T-helper 2 cell treated with Interferon-gamma antibody and Interleukin-4, amounts not matched to agents 100 ng/mL and 5 ng/mL, for 36 hours (primary cell): ENCODE results near the gene EGFL6. TPM values are rescaled to one million over a fixed set of nuclear protein-coding genes. Genes with fewer than 3 reads are reported as not detected.

ENCODE experiments used
- intact Hi-C: fragments of 100-400 bp; cut with micrococcal nuclease; formaldehyde crosslinking; loops from one replicate; pipeline ENCODE4 v1.15.1; 2023
- total RNA-seq: library from RNA; stranded (reverse); gene quantifications from 2 replicates; pipeline ENCODE4 v1.2.3, GENCODE V29; 2022

EGFL6 gene, protein sequence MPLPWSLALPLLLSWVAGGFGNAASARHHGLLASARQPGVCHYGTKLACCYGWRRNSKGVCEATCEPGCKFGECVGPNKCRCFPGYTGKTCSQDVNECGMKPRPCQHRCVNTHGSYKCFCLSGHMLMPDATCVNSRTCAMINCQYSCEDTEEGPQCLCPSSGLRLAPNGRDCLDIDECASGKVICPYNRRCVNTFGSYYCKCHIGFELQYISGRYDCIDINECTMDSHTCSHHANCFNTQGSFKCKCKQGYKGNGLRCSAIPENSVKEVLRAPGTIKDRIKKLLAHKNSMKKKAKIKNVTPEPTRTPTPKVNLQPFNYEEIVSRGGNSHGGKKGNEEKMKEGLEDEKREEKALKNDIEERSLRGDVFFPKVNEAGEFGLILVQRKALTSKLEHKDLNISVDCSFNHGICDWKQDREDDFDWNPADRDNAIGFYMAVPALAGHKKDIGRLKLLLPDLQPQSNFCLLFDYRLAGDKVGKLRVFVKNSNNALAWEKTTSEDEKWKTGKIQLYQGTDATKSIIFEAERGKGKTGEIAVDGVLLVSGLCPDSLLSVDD
- total RNA-seq: 8.3 and 9.2 TPM in 2 replicates

DNA sequence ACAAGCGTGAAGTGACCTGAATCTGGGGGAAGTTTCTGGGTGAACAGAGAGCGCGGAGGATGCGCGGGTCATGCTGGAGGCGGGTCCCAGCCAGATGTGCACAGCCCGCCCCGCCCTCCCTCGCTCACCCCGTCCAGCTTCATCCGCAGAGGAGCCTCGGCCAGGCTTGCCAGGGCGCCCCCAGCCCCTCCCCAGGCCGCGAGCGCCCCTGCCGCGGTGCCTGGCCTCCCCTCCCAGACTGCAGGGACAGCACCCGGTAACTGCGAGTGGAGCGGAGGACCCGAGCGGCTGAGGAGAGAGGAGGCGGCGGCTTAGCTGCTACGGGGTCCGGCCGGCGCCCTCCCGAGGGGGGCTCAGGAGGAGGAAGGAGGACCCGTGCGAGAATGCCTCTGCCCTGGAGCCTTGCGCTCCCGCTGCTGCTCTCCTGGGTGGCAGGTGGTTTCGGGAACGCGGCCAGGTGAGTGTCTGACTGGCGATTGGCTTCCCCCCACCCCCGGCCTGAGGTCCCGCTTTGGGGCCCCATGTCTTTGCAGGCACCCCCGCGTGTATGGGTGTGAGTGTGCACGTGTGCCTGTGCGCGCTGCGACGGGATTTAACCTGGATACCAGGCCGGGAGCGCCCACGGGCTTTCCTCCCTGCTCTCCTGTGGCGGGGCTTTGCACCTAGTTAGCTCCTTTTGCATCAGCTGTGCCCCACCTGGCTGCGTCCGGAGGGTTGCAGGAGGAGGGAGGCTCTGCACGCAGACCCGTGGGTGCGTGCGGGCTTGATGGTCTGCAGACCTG, at the start of gene EGFL6:
EGFL6 (plus strand) TSS at position 123 of the 782 bp plus-strand sequence; CDS start at position 384, 261 bp downstream.
- intact Hi-C loops: loop anchor here (2.0 kb wide), 1 partner anchor 83 kb away; the partner anchor contains the start of gene TCEANC

DNA sequence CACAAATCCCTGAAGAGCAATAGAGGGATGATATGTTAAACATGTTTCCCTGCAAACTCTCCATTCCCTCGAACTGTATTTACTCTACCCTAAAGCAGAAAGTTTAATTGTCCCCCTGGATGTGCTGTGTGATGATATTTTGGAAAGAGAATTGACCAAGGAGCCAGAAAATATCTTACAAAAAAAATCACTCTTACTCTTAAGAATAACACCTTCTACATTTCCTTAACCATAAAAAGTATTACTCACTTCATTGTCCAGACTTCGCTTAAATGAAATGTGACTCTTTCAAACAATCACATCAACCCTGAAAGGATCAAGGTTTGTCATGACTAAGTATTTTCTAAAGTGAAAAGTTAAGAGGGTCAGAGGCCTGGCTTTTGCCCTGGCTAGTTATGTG, 49.0 kb upstream of the EGFL6 start:
- intact Hi-C loops: no loop called here

DNA sequence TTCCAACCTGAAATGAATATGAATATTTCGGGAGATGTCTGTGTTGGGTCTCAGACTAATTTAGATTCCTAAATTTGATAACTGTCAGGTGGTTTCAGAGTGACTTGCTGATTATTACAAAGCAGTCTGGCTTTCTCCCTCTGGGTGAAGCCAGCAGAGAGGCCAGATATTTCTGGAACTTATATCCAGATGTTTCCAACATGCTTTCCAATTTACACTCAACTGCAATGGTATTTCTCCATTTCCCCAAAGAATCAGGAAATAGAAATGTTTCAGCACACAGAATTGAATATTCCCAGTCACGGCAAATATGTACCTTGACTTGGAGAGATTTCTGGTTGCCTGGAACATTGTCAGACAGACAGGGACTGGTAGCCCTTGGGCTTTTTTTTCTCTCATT, 48.5 kb upstream of the EGFL6 start:
- intact Hi-C loops: no loop called here

DNA sequence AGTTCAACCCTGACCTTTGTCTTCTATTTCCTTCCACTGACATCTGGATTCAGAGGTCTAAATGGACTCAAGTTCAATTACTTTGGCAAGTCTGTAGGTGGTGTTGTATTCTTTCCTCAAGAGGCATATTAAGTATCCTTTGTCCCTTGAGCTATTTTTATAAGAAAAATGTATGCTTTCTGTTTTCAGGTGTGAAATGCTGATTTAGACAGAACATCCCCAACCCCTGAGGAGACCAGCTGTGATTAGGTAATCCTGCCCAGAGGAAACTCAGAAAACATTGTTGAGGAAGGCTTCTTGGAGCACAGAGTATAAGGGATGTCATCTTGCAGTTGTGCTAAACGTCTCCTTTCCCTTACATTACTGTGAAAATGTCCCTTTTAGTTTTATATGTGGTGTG, 46.6 kb upstream of the EGFL6 start:
- intact Hi-C loops: no loop called here

DNA sequence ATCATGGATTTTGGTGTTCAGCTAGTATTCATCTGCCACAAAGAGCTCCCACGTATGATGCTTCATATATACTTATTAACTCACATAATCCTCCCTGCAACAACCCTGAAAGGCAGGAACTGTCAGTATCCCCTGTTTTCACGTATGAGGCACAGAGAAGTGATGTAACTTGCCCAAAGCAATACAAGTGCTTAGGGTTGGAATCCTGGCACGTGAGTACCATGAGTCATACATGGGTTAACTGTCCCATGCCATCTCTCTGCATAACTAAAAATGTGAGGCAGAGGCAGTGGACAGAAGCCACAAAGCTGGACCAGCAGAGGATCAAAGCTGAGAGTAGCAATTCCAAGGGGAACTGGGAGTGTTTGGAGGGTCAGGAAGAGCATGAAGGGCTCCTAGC, 35.7 kb upstream of the EGFL6 start:
- intact Hi-C loops: no loop called here

DNA sequence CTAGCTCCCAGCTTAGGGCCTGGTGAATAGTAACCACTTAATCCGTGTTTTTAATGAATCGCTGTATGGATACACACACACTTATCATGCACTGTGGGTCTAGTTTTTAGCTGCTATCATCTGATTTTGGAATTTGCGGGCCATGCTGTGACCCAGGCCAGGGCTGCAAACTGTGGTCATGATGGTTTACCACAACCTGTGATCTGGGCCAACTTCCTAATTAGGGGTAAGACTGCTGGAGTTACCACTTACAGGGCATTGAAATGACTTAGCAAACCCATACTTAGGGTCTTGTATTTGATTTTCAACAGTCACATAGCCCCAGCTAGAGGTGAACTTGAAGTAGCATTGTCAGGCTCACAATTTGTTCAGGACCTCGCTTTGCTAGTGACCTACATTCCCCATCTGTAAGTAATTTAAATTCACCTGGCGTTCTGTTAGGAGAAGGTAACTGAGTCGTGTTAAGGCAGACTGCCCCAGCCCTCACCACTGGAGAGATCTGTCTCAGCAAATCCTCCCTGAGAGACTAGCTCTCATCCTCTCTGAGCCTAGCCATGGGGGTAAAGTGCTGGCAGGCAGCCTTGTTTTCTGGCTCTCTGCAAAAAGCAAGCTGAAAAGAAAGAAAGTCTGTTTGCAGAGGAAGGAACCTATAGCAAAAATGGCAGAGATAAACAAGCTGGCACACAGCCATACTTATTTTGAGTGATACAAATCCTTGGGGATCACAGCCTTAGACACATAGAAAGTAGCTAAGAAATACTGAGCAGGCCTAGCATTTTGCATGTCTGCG, 33.8 kb upstream of the EGFL6 start:
- intact Hi-C loops: no loop called here

DNA sequence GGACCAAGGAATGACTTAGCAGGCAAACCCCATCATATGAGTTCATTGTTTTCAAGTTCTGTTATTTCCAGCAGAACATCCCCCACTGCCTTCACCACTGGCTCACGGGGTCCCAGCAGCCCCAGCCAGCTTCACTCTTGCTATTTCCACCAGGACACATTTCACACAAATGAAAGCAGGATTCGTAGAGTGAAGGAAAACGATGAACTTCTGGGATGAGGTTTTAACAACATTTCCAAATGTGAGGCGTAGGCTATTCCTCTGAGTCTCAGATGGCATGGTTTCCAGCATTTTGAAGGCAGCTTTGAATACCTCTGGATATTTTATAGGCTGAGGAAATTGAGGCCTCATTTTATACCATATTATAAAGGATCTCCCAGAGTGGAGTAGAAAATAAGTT, 32.9 kb upstream of the EGFL6 start:
- intact Hi-C loops: no loop called here

DNA sequence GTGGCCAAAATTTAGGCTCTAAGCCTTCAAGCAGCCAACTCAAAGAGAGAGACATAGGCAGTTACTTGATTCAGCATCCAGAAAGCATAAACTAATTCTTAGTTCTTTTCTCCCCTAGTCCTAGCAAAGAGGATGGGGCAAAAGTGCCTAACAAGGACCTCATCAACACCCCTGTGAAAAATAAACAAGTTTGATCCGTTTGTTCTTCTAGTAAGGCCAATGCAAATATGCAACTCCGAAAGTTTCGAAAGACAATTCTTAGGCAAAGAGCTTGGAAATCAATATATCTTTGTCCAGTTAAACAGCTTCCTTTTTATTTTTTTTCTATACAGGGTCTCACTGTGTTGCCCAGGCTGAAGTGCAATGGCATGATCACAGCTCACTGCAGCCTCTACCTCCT, 31.0 kb upstream of the EGFL6 start:
- intact Hi-C loops: no loop called here

DNA sequence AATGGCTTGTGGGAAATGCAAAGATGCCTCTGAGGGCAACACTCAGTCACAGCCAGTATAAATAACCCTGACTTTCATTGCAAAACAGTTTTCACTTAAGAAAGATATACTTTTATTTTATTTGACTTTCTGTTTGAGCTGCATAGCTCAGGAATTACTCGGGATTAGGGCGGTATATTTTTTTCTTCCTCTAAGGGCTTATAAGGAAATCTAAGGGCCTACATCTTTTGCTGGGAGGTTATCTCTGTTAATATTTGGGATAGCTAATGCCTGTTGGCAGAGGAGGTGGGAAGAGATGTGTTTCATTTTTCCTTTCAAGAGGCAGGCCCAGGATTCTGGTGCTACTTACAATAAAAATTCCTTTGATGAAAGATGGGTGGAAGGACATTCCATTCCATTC, 28.8 kb upstream of the EGFL6 start:
- intact Hi-C loops: no loop called here

DNA sequence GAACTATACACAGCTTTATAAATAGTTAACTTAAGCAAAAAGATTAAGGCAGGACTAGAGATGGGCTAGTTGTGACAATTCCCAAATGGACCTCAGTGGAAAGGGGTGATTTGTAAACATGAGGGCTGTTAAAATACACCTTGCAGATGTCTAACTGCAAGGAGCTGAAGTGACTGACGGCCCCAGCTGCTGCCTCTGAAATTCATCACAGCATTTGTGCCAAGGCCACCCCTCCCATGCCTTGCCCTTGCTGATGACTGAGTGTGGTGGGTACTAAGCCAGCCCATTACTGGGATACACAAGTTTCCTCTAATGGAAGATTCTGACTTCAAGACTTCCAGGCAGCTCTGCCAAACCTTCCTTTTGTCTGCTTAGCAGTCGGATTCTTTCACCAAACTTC, 23.7 kb upstream of the EGFL6 start:
- intact Hi-C loops: no loop called here

DNA sequence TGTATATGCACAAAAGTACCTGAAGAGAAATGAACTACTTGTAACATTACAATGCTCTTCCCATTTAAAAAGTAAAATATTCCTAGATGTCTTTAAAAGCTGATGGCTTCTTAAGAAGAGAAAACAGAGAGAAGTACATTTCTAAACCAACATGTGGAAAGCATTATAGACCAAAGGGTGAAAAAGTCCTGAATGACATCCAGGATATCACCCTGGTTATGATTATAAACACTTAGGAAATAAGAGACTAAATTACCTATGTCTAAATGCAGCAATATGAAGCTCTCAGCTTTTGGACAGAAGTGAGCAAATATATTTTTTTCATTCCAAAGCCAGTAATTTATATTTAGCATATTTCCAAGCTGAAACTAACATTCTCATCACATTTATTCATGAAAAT, 21.7 kb upstream of the EGFL6 start:
- intact Hi-C loops: no loop called here

DNA sequence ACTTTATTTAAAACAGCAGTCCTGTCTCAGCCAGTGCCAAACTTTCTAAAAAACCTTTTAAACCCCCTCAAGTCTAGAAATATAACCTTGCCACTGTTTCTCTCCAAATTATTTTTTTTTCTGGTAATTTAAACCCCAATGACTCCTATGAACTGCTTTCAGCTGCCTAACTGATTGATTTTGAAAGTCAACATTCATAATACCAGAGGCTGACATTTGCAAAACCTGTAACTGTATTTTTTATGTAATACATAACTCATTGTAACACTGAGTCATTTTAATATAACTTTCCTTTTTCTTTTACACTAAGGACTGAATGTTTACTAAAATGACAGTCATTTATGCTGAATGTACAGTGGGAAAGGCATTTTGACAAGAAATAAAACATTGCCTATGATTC, 19.1 kb upstream of the EGFL6 start:
- intact Hi-C loops: no loop called here

DNA sequence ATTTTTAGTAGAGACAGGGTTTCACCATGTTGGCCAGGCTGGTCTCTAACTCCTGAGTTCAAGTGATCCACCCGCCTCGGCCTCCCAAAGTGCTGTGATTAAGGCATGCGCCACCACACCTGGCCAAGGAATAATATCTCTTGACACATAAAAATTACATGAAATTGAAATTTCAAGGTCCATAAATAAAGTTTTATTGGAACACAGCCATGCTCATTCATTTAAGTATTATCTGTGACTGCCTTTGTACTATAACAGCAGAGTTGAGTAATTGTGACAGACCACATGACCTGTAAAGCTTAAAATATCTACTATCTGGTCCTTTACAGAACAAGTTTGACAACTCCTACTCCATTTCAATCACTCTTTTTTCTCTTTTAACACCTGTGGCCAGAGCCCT, 17.8 kb upstream of the EGFL6 start:
- intact Hi-C loops: no loop called here

DNA sequence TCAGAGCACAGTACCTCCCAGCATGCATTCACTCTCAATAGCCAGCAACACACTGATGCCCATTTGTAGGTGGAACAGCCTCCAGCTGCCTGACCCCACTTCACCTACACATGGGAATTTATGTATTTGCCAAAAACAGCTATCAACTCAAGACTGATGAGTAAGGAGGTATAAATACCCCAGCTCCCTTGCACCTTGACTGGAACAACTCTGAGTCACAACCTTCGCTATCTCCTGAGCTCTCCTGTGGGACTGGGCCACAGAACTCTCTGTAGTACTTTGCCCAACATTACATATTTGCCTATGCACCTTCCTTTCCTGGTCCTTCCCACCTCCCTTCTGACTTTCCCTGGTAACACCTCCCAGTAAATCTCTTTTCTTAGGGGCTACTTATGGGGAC, 16.5 kb upstream of the EGFL6 start:
- intact Hi-C loops: no loop called here

DNA sequence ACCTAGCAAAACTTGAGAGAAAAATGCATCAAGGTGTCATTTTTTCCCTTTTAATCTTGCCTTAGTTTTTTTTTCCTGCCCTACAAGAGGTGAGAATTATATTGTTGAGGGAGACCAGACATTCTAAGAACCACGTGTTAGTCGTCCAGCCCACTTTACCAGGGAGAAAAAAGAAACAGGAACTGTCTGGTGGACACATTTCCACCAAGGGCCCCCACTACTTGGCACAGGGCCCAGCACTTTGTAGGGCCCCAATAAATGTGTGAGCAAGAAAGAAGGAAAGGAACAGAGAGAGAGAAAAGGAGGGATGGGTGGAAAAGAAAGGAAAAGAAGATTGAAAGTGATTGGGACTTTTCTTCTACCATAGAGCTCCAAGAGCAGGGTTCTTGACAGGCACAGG, 3.9 kb upstream of the EGFL6 start:
- intact Hi-C loops: no loop called here

DNA sequence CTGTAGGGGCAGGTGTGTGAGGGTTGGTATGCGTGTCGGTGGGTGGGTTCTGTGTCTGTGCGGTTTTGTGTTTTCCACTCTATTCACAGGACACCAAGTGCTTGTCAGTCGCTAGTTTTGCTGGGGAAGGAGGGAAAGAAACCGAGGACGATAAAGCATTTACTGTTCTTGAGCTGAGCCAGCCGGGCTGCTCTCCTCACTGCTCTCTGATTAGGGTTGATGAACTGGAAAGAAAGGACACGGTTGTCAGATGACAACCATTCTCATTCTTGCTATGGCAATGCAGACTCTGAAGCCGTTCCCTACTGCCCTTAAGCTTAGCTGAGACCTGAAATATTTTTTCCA, 832 bp downstream of the EGFL6 start:
- intact Hi-C loops: loop anchor here (2.0 kb wide), 1 partner anchor 83 kb away; the partner anchor contains the start of gene TCEANC

DNA sequence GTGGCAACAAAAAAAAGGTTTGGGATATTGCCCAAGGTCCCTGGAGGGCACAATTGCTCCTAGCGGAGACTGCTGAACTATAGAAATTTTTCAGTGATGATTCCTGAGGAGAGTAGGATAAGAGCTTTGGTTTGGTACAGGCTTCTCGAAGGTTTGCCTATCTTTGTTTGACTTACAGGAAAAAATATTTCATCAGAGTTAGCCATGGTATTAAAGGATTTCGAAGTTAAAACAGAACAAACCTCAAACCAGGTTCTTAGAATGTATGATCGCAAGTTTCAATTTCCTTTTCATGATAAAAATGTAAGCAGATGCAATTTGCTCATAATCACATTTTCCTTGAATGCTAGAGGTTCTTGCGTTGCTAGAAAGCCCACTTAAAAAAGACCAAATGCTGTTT, 1.7 kb downstream of the EGFL6 start:
- intact Hi-C loops: loop anchor here (2.0 kb wide), 1 partner anchor 82 kb away; the partner anchor contains the start of gene TCEANC

DNA sequence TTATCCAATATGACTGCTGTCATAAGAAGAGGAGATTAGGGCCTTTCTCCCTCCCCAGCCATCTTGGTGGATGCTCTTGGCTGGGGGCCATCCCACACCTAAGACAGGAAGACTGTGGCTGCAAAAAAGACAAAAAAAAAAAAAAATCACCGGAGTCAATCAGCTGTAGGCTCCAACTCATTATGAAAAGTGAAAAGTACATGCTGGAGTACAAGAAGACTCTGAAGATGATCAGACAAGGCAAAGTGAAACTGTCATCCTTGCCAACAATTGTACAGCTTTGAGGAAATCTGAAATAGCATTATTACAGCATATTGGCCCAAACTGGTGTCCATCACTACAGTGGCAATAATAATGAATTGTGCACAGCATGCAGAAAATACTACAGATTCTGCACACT, 5.2 kb downstream of the EGFL6 start:
- intact Hi-C loops: no loop called here

DNA sequence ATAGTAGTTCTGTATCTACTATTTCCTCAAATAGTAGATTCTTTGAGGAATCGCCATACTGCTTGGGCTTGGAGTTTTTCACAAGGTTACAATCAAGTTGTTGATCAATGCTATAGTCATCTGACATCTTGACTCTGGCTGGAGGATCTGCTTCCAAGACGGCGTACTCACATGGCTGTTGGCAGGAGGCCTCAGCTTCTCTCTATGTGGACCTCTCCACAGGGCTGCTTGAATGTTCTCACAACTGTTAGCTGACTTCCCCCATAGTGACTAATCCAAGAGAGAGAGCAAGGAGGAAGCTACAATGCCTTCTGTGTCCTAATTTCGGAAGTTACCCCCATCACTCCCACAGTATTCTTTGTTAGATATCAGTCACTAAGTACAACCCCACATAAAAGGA, 10.3 kb downstream of the EGFL6 start:
- intact Hi-C loops: no loop called here

DNA sequence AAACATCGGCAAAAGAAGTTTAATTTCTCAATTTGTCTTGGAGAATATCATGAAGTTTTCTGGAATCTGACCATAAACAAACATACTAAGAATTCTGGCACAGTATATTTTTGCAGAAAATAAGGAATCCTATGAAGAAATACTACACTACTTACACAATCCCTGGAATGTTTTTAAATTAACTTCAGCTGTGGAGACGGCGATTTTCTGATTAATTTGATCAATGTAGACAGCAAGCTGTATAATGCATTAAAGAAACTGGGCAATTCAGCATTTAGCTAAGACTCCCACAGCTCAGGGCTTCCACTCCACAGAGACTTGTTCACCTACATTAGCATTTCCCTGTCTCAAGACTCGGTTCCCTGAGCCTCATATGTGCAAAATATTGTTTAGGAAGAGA, 12.2 kb downstream of the EGFL6 start:
- intact Hi-C loops: no loop called here

DNA sequence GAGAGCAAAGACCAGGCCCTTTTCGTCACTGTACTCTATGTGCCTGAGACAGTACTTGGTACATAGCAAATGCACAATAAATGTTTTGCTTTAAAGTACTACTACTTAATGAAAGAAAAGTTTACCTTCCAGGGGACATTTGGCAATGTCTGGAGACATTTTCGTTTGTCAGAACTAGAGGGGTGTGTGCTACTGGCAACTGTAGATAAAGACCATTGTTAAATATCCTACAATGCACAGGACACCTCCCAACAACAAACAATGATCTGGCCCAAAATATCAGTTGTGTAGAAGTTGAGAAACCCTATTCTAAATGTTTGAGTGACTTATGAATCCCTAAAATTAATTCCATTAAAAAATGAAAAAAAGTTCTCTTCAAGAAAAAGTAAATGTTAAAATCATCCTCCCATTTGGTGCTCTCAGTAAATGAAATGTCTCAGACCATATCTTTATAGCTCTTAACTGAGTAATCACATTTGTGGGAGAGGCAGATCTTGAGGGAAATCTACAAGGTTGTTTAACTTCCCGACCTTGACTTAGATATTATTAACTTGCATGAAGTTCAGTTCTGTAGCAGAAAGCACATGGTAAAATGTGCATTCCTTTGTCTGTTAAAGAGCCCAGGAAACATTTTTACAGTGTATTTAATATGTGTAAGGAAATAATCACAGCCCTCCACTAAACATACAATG, 18.5 kb downstream of the EGFL6 start:
- intact Hi-C loops: no loop called here
